Measurements from ENCODE around the gene MYO16. TPM values are rescaled to one million over a fixed set of nuclear protein-coding genes. Genes with fewer than 3 reads are reported as not detected.

MYO16 gene
- total RNA-seq, 1 donor from 2014 or later = 0.92 TPM

DNA sequence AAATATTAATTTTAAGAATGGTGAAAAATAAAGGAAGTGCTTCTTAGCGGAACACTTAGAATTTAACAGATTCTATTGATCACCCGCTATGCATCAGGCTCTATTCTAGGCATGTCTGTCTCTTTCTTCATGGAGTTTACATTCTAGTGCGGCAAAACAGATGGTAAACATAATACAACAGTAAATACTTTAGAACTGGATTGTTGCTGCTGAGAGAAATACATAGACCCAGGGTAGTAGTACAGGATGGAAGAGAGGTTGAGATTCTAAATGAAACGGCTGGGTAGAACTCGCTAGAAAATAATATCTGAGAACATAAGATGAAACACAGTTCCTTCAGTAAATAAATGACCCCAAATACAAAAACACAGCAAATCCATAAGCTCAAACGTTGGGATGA lies 498.7 kb downstream of the MYO16 start:
- DNase-seq (ENCODE audit: low spot score) = no peak
- intact Hi-C loops (cut with DNase I) = loop anchor here (10.0 kb wide), 1 partner anchor 163 kb away; no protein-coding TSS in a partner anchor

DNA sequence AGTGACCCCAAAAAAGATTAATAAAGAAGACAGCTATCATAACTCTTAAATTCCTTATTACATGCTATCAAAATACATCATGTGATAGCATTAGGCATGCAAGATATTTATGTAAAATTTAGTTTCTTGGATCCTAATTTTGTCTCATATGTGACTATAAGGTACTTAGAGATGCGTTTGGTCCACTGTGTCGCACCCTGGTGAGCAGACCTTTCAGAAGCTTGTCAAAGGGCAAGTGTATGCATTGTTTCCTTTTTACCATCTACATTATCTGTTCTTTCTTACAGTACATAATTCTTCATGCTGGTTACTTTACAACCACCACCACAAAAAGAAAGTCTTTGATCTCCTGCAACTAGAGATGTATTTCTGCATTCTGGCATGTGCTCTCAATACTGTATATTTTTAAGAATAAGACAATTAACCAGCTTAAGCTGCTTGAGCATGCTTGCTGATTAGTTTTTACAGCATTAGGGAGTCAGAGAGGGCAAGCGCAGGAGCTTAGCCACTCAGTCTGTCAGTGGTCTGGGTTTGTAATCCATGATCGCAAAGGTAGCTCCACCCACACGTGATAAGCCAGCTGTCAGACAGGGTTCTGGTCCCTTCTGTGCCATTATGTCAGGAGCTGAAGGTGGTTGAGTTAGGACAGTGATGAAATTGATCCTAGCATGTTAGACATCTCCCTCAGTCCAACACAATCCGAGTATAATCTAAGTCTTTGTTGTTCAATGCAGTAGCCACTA lies 500.9 kb downstream of the MYO16 start:
- intact Hi-C loops (cut with DNase I) = no loop called here
- DNase-seq (ENCODE audit: low spot score) = no peak

DNA sequence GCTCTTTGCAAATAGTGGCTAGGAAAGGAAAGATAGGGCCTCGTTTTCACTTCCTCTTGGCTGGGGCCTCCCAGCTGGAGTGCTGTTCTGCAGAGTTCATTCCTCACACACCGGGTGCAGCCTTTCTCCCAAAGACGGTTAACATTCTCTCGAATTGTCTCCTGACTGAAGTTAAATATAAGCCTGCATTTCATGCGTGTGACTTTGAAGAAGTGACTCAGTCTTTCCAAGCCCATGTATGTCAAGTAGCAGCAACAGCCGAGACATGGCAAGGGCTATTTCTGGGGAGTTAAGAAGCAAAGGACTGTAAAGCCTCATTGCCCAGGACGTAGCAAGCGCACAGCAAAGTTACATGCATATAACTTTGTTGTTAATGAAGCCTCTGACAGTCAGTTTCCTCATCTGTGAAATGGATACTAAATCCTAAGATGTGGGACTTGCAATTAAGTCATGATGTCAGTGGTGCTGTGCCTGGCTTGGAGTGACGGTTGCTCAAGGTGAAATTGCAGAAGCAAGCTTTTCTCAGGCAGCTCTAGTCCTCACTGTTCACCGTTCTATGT lies 502.4 kb downstream of the MYO16 start:
- intact Hi-C loops (cut with DNase I) = no loop called here
- DNase-seq (ENCODE audit: low spot score) = no peak

DNA sequence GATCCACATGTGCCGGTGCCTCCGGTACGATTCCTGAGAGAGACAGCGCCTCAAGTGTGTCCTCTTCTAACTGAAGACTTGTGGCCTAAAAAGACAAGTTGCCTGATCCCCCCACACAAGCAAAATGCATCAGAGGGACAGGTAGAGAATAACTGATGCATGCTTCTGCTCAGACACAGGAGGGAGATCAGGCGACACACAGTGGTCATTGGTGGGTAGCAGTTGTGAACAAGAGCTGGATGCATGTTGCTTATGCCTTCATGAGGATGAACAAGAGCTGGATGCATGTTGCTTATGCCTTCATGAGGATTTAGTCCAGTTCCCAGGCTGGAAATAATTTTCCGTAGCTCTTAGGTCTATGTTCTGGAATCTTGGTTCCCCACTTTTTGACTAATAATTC lies 505.6 kb downstream of the MYO16 start:
- intact Hi-C loops (cut with DNase I) = no loop called here
- no peak for DNase-seq (ENCODE audit: low spot score)

DNA sequence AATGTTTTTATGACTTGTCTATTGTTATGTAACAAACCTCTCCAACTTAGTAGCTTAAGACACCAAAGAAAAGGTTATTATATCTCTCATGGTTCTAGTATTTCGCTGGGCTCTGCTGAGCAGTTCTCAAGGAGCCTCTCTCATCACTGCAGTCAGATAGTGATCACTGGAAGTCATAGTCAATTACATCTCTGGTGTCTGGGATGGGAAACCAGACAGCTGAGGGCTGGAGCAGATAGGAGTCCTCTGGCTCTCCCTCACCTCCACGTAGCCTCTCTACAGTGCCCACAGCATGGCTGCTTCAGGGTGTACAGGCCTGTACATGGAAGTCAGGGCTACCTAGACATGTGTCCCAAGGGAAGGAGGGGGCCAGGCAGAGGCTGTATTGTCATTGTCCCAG lies 507.5 kb downstream of the MYO16 start:
- DNase-seq (ENCODE audit: low spot score) = no peak
- intact Hi-C loops (cut with DNase I) = no loop called here

DNA sequence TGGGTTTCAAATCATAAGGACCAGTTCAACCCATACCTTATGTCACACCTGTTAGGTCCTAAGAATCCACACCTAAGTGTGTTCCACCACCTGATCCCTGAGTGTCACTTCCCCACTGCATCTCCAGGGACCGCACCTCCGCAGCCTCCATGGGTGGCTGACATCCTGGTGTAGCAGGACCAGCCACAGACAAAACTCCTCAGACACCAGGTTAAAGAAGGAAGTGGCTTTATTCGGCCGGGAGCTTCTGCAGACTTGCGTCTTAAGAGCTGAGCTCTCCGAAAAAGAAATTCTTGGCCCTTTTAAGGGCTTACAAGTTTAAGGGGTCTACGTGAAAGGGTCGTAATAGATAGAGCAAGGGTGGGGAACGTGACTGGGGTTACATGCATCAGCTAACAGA lies 509.9 kb downstream of the MYO16 start:
- intact Hi-C loops (cut with DNase I) = no loop called here
- DNase-seq (ENCODE audit: low spot score) = no peak

DNA sequence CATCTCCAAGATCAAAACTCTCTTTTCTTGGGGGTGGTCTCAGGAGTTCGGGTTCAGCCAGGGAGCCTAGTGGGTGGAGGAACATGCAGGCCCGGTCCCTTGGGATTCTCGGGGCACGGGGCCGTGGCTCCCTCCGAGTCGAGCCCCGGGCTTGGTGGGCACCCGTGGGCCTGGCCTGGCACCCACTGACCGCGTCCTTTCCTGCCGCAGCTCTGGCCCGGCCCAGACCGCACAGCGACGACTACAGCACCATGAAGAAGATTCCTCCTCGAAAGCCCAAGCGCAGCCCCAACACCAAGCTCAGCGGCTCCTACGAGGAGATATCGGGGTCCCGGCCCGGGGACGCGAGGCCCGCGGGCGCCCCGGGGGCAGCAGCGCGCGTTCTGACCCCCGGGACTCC lies 510.6 kb downstream of the MYO16 start:
- DNase-seq (ENCODE audit: low spot score) = no peak
- intact Hi-C loops (cut with DNase I) = no loop called here

DNA sequence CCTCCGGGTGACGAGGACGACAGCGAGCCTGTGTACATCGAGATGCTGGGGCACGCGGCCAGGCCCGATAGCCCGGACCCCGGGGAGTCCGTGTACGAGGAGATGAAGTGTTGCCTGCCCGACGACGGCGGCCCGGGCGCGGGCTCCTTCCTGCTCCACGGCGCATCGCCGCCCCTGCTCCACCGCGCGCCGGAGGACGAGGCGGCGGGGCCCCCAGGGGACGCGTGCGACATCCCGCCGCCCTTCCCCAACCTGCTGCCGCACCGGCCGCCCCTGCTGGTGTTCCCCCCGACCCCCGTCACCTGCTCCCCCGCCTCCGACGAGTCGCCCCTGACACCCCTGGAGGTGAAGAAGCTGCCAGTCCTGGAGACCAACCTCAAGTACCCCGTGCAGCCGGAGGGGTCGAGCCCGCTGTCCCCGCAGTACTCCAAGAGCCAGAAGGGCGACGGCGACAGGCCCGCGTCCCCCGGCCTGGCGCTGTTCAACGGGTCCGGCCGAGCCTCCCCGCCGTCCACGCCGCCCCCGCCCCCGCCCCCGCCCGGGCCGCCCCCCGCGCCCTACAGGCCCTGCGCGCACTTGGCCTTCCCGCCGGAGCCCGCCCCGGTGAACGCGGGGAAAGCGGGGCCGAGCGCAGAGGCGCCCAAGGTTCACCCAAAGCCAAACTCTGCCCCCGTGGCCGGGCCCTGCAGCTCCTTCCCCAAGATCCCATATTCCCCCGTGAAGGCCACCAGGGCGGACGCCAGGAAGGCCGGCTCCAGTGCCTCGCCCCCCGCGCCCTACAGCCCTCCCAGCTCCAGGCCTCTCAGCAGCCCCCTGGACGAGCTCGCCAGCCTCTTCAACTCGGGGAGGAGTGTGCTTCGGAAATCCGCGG lies 511.3 kb downstream of the MYO16 start:
- intact Hi-C loops (cut with DNase I) = no loop called here
- DNase-seq (ENCODE audit: low spot score) = no peak

DNA sequence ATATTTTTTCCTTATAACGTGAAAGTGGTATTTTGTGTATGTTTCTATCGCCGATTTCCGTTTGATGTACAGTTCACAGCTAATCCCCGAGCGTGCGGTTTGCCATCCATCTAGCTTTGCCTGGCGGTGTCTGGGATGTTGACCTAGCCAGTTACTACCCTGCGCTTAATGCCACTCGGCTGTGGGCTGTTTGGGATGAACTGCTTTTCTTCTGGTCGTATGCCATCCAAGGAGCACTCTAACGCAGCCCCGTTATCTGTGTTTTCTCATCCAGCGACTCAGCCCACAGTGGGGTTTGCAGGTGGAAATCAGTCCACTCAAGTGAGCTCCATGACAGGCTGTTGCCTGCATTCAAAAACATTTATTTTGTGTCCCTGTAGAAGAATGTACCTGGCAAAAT lies 512.3 kb downstream of the MYO16 start:
- intact Hi-C loops (cut with DNase I) = no loop called here
- no peak for DNase-seq (ENCODE audit: low spot score)

DNA sequence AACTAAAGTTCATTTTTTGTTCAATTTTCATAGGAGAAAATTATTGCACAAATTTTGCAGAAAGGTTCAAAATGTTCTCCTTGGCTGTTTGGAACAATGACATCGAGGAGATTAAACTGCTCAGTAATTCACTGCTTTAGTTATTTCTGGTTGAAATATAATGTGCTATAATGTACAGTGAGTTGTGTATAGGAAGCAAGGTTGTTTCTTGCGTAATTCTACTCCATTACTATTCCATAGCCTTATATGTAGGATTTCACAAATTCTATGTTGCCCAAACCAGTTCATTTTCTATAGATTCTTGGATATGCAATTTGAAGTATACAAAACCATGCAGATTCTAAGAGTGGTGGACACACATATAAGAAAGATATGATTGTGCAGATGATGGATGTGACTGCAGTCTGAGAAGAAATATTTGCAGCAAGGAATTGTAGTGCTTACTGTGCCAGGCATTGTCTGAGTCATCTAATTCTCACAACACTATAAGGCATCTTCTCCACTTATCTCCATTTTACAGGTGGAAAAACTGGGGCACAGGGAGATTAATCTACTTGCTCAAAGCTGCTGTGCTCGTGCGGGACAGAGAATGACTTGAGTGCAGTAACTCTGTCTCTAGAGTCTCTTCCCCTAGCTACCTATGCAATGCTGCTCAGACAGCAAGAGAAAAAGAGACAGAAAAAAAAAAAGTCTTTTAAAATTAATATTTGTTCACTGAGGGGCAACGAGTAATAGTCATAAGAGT lies 515.5 kb downstream of the MYO16 start:
- intact Hi-C loops (cut with DNase I) = loop anchor here (5.0 kb wide), 3 partner anchors 187 to 962 kb away; no protein-coding TSS in a partner anchor
- no peak for DNase-seq (ENCODE audit: low spot score)

DNA sequence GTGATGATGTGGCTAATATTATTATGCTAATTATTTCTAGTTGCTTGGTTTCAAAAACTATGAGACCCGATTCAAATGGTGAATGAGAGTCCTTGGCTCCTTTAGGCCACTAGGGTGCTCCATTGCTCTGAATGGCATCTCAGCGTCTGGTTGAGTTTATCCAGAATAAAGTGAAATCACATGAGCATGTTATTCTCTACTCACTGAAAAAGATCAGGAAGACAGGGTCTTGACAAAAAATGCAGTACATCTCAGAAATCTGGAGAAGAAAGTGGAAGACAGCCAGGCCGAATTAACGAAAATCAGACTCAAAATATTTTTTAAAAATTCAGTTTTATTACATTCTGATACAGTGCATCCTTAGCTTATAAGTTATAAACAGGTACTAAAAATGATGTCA lies 516.2 kb downstream of the MYO16 start:
- DNase-seq (ENCODE audit: low spot score) = no peak
- intact Hi-C loops (cut with DNase I) = loop anchor here (5.0 kb wide), 3 partner anchors 187 to 962 kb away; no protein-coding TSS in a partner anchor

DNA sequence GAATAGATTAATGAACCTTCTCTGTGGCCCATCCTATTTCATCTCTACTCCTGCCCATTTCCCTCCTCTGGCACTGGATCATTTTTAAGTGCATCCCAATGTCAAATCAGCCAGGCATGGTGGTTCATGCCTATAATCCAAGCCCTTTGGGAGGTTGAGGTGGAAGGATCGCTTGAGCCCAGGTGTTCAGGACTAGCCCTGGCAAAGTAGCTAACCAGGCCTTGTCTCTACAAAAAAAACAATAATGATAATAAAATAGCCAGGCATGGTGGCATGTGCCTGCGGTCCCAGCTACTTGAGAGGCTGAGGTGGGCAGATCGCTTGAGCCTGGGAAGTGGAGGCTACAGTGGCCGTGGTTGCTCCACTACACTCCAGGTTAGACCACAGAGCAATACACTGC lies 517.0 kb downstream of the MYO16 start:
- intact Hi-C loops (cut with DNase I) = loop anchor here (5.0 kb wide), 3 partner anchors 186 to 961 kb away; no protein-coding TSS in a partner anchor
- DNase-seq (ENCODE audit: low spot score) = no peak

DNA sequence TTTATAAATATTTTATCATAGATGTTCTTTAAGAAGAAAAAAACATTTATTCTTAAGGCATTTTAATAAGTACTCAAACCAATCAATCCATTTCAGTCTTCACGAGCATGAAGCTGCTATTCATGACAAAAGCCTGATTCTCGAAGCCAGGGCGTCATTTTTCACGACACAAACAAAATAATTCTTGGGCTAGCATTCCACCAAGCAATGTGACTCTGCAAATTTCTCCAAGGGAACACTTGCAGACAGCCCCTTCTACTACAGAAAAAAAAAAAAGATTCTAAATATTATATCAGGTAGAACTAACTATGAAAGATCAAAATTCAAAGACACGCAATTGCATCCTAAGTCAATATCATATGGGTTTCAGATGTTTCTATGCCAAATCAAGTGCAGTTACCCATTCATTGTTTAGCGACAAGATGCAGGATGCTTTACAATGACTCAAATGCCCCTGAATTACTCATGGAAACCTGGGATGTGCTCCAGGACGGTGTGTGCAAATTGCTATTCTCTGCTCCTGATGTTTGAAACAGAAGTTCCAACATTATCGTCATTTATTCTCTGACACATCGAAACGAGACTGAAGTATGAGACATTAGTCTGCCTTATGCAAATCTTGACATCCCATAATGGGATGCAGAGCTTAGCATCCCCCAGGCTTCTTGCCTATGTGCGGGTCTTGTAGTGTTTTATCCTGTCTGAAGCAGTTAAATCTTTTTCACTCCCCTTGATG lies 517.7 kb downstream of the MYO16 start:
- intact Hi-C loops (cut with DNase I) = loop anchor here (5.0 kb wide), 3 partner anchors 185 to 960 kb away; no protein-coding TSS in a partner anchor
- no peak for DNase-seq (ENCODE audit: low spot score)

DNA sequence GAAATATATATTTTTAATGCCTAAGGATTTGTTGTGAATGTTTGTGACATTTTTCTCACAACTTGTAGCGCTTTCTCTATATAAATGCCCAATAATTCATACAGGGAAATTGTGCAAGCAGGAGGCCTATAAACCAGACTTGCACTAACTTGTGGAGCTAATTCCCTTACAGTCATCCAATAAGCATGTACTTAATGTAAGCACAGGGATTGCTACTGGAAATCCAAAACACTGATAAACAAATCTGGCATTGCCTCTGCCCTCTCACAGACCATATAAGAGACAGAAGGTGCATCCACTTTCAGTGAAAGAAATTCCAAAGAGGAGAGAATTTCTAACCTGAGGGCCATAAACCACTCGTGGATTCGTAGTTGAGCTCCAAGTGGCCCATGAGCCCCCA lies 518.8 kb downstream of the MYO16 start:
- no peak for DNase-seq (ENCODE audit: low spot score)
- intact Hi-C loops (cut with DNase I) = loop anchor here (5.0 kb wide), 3 partner anchors 184 to 959 kb away; no protein-coding TSS in a partner anchor

DNA sequence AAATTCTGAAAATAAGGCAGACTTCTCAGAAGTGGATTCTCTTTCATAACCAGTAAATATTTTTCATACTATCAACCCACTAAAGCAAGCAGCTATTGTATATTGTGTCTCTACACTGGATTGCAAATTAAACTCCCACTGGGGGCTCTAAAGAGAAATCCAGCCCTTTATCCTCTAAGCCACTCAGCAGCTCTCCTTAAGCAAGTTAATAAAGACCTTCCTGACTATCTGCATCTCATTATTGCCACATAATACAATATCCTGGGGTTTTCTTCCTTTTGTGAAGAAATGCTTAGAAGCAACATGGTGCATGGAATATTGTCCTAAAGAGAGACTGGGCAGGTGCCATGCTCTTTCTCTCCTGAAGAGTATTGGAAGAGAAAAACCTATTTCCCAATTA lies 521.3 kb downstream of the MYO16 start:
- intact Hi-C loops (cut with DNase I) = no loop called here
- no peak for DNase-seq (ENCODE audit: low spot score)

DNA sequence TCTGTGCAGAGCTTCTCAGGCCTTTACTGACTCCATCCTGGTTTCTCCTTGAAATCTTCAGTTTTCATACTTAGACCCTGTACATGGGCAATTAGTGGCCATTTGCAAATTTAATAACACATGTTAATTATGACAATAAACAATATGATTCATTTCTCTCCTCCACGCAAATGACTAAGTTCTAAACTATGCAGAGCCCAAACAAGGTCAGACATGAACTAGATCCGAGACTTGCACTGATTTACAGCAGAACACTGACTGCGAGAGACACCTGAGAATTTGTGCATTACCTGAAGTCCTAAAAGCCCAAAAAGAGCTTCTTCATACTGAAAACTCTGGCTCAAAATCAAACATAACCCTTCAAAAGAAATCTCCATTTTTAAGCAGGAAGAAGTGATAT lies 521.8 kb downstream of the MYO16 start:
- intact Hi-C loops (cut with DNase I) = no loop called here
- DNase-seq (ENCODE audit: low spot score) = no peak

DNA sequence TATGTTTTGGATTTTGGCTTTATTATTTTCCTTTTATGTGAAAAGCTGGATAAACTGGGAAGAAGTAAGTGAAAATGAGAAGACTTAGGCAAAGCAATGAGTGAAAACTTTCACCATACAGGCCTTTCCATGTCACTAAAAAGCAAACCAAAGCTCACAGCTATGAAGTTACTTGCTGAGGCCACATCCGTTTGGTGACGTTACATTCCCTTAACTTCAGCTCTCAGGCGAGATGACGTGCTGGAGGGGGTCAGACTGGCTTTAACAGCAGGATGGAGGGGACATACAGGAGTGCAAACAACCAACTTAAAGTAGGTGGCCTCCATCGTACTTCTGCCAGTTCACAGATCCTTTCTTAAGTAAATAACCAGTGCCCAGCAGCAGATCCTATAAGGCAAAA lies 522.3 kb downstream of the MYO16 start:
- no peak for DNase-seq (ENCODE audit: low spot score)
- intact Hi-C loops (cut with DNase I) = no loop called here

DNA sequence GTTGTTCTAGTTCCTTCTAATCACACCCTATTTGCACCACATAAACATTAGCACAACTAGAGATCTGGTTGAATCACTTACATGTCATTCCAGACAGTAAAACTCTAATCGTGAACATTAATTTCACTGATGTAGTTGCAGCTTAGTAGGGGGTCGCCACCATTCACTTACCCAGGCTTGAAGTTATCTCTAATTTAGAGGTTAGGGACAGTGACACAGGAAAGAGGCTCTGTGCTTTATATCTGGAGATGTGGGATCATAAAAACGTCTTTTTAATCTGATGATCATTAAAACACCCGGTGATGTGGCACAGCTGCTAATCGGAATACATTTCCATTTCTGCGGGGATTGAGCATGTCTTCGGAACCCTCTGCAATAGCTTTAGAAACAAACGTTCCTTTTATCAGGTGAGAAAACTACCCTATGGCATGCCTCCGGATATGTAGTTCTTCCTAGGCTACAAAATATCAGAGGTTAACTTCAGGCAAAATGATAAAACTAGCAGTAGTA lies 523.0 kb downstream of the MYO16 start:
- DNase-seq (ENCODE audit: low spot score) = no peak
- intact Hi-C loops (cut with DNase I) = no loop called here

DNA sequence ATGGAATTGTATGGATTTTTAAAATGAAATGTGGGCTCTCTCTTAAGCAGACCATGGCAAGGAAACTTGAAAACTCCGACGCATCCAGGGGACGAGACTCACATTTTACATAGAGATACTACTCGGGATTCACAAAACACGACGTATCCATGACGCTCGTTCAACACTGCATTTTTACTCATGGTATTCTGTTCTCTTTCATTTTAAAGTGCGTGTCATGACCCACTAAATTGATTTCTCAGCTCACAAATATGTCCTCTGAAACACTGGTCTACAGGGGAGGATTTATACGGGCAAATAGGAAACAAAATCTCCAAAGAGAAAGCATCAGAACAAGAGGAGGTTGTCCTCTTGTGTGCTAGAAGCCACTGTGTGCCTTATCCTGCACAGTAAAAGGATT lies 523.5 kb downstream of the MYO16 start:
- DNase-seq (ENCODE audit: low spot score) = no peak
- intact Hi-C loops (cut with DNase I) = no loop called here
